Measurements from ENCODE around the gene GALNT2.
A peak's percentile ranks its signal among the peaks of the same experiment; 100 is the strongest.

Gene GALNT2

DNA sequence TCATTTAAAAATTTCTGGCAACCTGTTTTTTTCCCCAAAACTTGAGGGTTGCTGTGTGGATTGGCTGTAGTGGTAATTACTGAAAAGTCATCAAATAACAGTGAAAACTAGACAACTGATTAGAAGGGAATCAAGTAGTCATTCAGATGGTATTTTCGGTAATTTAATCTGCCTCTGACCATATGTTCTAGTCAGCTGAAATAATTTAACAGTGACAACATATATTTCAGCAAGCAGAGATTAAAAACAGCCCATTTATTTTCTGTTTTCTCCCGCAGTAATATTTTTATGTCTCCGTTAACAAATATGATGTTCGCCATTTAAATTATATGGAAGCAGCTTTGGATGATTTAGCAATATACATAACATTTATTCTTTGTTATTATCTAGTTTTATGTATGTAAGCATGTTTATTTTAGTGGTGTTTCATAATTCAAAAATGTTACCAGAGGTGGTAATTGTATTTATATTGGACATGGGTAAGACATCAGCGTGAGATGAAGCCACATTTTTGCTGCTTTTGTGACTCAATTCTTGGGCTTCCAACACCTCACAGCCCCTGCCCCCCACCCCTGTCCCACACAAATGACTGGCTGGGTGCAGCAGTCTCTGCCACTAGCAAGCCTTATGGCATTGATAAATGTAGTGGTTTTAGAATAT is 104.4 kb downstream of the GALNT2 start:
- no peak for DNase-seq

DNA sequence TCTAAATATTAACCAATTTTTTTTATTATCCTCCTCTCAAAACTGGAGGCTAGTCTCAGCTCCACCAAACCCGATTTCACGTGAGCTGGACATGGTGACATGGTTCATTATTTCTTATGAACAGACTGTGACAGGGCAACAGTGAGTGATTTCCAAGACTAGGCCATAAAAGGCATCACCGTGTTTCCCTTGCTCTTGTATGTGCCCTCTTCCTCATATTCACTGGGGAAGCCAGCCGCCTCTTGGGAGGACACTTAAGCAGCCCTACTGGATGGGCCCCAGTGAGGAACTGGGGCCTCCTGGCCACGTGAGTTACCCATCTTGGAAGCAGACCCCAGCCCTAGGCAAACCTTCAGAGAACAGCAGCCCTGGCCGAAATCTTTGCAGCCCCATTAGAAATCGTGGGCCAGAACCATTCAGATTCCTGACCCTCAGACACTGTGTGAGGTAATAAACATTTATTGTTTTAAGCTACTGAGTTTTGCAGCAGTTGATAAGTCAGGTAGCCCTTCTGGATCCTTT is 105.0 kb downstream of the GALNT2 start:
- no peak for DNase-seq

DNA sequence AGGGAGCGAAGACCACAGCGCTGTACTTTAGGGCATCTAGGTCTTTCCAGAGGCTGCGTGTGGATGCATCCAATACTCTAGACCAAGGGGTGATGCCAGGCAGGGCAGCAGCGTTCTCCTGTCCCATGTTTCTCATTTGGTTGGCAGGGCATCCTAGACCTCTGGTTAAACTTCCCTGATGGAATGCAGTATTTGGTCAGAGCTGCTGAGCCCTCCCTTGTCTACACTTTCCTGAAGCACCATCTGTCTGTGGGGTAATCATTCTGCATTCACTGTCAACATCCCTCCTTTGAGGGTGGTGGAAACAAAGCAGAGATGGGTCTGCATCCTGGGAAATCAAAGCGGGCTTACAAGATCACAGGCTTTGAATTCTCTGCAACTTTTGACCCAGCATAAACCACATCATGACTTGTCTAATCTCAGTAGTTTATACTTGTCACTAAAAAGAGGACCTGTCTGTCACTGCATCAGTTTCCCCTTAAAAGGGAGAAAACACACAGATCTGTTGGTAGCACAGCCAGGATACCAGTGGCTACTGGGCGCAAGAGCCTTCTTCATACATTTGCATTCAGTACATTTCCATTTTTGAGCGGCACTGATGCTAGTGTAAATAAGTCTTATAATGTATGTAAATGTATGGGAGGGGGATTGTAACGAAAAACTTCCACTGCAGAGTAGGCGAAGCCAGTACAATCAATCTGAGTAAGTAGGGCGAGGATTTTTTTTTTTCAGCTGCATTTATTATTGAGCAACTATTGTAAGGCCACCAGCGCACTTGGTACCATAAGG is 106.3 kb downstream of the GALNT2 start:
- DNase-seq: no peak

DNA sequence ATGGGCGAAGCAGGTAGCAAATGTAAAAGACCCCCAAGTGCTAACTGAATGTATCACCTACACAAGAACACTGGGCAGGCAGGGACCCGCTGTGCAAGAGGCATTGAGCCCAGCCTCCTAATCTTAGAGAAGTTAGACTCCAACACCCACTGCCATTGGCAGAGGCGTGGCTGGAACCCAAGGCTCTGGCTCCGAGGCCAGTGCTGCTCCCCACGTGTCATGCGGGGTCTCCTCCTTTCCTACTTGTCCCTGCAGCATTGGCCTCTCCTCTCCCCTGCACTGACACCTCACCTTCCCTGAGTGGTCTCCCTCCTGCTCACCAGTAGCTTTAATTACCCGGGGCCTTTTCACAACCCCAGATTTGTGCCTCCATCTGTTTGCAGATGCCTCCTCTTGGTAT is 107.0 kb downstream of the GALNT2 start:
- DNase-seq: no peak

DNA sequence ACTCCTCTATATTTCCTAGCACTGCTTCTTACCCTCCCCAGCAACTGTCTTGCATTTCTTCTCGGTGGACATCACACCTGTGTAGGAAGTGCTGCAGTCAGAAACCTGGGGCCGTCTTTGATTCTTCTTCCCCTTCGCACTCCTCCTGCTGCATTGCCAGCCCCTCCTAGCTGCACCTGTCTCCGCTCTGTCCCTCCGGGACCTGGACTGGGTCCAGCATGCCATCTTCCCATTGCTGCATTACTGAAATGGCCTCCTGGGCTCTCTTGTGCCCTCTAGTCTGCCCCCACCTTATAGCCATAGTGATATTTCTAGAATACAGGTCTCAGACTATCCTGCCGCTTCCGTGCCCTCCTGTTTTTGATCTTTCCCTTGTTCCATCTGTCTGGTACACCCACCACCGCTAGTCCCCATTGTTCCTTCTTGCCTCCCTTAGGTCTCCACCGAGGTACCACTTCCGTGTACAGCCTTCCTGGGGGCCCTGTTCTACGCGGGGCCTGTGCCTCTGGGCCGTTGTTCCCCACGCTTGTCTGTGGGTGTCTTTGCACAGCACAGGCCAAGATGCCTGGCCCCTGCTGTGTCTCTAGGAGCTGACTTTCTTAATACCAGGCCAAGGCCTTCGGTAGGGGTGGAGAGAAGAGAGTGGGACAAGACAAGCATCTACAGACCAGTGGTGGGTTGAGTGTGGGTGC is 107.6 kb downstream of the GALNT2 start:
- no peak for DNase-seq

DNA sequence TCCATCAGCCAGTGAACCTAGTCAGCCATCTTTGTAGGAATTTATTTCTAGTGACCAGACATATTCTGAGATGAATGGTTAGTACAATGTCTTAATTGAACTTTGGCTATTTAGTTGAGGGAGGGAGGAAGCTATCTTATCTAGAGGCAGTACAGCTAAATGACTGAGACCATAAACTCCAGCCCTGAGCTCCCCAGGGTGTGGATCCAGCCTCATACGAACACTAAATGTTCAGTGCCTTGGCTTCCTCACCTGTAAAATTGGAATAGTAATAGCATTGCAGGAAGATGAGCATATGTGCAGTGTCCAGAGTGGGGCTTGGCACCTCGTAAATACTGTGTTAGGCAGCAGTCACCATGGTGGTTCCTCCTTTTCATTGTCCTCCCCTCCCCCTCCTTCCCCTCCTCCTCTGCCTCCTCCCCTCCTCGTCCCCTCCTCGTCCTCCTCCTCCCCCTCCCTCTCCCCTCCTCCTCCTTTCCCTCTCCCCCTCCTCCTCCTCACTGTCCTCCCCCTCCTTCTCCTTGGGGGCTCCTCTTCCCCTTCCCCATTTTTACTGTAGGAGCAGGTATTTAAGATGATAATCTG is 108.2 kb downstream of the GALNT2 start:
- DNase-seq: no peak

DNA sequence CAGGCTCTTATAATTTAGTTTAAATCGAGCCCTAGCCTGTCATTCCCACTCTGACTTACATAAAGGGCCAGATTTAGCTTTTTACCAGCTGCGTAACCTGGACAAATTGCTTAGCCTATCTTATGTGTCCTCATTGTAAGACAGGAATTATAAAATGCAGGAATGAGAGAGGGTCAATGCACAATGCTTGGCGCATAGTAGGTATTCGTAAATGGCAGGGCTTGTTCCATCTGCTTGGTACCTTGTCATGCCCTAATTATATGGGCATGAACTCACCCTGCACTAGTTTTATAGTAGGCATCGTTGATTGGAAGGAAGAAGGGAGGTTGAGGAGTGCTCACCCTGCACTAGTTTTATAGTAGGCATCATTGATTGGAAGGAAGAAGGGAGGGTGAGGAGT is 108.8 kb downstream of the GALNT2 start:
- no peak for DNase-seq

DNA sequence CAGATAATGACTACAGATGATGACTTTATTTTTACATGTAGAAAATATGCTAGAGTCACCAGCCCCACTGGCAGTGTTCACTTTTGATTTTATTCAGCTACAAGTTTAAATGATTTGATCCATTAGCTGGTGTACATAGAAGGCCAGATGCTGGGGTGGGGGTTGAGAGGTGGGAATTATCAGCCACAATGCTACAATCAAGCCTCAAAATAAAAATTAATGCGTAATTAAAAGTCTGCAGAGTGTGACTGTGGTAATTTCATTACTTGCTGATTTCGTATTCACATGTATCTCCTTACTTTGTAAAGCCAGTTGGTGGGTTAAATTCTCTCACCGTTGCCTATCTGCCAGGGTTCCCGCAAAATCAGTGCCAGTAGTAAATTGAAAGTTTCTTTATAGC is 109.3 kb downstream of the GALNT2 start:
- no peak for DNase-seq

DNA sequence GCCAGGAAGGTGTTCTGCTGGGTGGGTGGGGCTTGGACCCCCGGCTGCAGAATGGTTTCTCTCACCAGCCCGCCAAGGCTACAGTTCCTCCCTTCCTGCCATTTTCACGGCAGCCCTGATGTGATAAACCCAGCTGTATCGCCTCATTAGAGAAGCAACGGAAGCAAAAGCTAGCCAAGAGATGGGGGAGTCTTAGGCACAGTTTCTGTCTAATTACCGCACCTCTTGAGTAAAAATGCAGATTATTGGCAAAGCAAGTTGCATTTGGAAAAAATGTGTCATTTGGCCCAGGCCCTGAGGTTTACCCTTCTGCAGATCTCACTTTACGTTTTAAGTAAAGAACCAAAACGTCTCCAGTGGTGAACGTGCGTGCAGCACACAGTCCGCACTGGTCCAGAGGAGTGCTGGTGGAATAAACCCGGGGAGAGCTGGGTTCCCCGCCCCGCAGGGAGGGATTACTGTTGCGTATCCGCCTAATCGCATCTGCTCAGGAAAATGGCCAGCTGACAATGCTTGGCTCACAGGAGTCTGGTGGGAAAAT is 109.9 kb downstream of the GALNT2 start:
- no peak for DNase-seq

DNA sequence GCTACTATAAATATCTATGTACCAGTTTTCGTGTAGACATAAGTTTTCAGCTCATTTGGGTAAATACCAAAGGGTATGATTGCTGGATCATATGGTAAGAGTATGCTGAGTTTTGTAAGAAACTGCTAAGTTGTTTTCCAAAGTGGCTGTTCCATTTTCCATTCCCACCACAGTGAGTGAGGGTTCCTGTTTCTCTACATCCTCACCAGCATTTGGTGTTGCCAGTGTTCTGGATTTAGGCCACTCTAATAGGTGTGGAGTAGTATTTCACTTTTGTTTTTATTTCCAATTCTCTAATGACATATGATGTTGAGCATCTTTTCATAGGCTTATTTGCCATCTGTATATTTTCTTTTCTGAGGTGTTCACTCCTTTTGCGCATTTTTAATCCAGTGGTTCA is 112.2 kb downstream of the GALNT2 start:
- no peak for DNase-seq

DNA sequence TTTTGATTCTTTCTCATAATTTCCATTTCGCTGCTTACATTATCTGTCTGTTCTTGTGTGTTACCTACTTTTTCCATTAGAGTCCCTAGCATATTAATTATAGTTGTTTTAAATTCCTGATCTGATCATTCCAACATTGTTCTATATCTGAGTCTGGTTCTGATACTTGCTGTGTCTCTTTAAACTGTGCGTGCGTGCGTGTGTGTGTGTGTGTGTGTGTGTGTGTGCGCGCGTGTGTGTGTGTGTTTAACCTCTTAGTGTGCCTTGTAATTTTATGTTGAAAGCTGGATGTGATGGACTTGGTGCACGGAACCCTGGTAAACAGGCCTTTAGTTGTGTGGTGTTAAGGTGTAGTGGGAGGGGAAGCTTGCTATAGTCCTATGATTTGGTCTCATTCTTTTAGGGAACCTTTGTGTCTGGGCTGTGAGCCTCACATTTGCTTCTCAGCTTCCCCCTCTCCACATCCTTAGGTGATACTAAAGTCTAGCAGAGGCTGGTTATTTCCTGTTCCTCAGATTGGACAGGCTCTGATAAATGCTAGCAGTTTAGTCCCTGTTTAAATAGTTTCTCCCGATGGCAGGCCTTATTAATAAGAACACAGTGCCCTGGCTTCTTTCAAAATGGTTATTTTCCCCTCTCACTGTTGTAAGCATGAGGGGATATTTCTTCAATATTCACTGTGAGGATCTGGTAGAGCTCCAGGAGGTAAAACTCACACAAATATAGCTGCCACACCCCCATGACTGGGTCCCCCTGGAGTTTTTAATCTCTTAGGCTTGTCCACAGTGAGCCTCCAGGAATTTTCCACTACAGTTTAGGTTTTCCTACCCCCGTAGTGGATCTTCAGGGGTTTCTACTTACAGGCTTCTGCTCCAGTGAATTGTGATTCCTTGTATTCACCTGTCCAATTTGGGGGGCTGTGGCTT is 118.3 kb downstream of the GALNT2 start:
- no peak for DNase-seq

DNA sequence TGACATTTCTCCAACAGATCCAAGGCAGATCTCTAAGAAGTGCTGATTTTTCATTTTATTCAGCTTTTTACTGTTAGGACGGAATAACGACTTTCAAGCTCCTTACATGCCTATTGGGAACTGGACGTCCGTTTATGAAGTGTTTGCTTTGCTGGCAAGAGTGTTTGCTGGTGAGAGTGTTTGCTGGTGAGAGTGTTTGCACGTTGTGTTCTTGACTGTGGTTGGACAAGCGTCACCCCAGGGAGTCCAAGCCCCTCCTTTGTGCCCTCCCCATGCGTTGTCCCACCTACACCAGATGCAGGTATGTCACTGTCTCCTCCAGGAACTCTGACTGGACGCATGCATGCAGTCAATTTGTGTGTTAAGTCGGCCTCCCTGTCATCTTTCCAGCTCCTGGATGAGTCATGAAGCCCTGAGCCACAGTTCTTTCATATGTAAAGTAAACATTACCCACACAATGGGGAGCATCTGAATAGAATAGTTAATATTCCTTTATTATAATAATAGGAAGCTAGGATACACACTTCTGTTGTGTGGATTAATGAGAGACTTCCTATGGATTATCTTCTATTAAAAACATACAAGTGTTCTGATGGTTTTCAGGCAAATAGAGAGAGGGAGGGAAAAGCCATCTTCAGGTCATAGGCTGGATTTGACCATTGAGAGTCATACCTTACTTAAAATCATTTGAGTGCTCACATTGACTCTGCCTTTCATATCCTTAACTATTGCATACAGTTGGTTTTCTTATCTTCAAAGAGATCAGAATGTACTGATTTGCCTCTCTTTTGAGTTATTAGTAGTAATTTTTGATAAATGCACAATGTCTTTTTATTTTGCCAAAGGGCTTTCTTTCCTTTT is 119.2 kb downstream of the GALNT2 start:
- DNase-seq: peak; percentile 10

DNA sequence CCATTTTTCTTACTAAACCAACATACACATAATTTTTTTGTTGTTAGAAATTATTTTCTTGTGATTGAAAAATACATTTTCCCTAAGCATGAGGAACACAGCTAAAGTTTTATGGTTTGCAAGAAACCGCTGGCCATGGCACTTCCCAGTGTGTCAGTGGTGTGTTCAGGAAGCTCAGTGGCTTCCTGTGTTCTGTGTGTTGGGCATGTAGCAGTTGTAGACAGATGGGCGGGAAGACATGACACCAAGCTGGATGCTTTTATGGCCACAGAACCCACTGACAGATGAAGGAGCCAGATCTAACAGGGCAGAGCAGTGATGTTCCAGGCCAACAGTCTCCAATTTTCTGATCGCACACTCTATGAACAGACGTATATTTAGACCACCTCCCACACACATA is 119.8 kb downstream of the GALNT2 start:
- no peak for DNase-seq

DNA sequence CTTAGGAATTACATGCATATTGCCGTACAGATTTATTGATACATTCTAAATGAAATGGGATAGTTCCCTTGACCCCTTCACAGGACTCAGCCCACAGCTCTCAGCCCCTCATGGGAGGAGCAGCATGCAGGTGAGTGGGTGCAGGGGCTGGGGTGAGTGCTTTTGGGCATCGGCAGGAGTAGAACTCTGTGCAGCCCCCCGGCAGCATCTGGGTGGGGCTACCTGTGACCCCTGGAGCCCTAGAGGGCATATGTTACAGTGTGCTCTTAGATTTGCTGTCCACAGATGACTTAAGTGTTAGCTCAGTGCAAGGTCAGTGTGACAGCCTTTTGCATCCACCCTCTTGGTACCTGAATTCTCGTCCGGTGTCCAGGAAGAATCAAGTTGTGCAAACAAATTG is 120.3 kb downstream of the GALNT2 start:
- no peak for DNase-seq

DNA sequence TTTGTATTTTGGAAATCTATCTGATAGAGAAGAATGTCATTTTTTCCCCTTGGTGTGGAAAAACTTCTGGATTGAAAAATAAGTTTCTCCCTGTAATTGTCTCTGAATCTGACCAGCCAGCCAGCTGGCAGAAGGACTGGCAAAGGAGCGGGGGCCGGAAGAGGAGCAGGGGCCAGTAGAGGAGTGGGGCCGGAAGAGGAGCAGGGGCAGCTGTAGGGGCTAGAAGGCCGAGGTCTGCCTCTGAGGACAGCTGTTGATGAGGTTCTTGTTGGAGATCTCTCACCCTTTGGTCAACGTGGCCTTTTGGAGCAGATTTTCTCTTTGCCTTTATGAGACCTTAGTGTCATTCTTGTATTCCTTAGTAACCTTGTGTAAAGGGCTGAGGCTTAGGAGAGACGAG is 121.8 kb downstream of the GALNT2 start:
- no peak for DNase-seq

DNA sequence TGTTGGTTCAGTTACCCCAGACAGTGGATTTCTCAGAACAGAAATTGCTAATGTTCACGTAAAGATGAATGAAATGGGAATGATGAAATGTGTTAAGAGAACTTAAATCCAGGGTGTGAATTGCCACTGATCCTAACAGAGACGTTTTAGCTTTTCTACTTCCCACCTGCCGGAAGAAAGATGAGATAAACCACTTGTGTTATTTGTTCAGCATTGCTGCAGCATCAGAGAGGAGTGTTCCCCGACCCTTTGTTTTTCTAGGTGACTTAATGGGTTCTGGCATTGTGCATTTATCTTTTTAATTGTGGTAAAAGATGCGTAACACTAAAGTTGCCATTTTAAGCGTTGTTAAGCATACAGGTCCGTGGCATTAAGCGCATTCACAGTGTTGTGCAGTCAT is 122.3 kb downstream of the GALNT2 start:
- no peak for DNase-seq

DNA sequence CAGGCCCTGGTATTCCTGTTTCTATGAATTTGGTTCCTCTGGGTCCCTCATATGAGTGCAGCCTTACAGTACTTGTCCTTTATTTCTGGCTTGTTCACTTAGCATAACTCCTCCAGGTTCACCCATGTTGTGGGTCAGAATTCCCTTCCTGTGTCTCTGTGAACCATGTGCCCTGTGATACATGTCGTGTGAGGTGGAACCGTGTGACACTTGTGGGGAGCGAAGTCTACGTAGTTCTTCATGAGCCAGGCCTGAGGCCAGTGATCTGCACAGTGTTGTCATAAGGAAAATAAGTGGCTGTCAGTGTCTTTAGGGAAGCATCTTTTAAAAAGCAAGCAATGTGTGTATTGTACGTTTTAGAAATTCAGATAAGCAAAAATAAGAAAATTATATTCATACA is 122.8 kb downstream of the GALNT2 start:
- DNase-seq: no peak

DNA sequence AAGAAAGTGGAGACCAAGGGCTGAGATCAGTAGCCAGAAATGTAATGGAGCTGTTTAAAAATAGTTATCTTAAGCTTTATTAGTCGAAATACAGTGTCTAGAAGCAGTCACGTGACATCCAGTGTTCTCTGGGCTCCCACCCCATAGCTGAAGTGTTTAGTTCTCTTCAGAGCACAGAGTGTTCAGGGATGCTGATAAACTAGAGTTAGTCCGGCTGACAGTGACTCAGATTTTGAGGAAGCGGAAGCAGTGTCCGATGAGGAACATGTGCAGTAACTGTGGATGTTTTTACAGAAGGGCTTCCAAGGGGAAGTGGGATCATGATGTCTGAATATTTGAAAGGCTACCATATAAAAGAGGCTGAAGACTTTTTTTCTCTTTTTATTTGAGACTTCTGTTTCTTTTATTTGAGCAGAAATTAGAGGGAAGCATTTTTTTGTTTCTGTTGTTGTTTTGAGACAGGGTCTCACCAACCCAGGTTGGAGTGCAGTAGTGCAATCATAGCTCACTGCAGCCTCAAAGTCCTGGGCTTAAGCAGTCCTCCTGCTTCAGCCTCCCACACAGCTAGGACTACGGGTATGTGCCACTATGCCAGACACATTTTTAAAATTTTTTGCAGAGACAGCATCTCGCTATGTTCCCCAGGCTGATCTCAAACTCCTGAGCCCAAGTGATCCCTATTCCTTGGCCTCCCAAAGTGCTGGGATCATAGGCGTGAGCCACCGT is 124.2 kb downstream of the GALNT2 start:
- no peak for DNase-seq

DNA sequence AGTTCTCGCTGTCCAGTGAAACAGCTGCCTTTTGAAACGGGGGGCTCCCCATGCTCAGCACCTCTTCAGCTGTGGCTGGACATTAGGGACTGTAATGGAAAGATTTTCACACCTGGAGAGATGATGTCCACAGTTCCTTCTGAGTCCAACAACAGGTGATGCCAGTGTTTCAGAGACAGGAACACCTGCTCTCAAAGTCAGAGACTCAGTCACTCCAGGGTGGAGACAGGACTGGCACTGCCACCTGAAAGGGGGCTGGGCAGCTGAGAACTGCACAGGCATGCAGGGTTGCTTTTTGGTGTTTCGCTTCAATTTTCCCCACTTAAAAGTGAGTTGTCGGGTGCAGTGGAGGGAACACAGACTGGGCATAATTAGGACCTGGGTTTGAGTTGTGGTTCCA is 124.8 kb downstream of the GALNT2 start:
- DNase-seq: no peak

DNA sequence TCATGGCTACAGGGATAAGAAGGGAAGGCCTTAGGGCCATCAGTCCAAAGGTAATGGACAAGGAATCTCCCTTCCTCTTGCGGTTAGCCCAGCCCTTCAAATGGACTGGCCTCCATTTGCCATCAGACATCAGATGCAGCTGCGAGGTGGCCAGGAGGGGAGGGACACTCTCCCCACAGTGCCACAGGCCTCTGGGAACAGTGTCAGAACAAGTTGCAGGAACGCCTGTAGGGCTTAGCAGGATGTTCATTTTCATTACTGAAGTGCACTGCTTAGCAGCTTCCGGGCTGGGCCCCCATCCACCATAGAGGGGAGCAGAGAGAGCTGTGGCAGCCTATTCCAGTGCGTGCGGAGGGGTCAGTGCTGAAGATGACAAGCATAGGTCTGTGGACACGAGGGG is 127.5 kb downstream of the GALNT2 start:
- DNase-seq: no peak

Measured in activated naive CD4-positive, alpha-beta T cell treated with Interleukin-2 at 50 U/mL for 16 hours (primary cell).